ENCODE results near the gene MCAT.

DNA sequence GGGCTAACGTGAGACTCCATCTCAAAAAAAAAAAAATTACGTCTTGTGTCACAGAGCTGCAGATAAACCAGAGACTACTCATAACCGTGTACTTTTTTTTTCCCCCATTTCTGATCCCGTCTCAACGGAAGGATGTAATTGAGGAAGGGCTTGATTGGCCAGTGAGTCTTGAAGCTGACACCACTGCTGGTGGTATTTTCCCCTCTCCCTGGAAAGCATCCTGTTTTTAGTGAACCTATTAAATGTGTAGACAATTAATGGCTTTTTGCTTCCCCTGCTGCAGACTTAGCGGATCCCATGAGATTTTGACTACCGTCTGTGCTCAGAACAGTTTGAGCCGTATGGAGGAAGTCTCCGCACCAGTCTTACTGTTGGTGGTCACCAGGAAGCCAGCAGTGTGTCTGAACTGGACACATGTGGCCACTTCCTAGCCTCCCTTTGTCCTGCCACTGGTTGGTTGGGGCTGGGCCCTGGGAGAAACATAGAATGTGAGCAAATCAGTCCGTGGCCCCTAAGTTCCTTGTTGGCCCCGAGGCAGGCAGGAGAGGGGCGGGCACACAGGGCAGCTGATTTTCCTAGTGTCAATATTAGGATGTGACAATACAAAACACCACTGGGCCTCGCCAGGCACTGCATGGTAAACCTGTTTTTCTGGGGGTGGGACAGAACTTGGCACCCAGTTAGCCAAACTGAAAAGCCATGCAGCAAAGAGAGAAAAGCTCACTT, 29.5 kb downstream of the MCAT start:
- TF ChIP-seq, protein P1, sequence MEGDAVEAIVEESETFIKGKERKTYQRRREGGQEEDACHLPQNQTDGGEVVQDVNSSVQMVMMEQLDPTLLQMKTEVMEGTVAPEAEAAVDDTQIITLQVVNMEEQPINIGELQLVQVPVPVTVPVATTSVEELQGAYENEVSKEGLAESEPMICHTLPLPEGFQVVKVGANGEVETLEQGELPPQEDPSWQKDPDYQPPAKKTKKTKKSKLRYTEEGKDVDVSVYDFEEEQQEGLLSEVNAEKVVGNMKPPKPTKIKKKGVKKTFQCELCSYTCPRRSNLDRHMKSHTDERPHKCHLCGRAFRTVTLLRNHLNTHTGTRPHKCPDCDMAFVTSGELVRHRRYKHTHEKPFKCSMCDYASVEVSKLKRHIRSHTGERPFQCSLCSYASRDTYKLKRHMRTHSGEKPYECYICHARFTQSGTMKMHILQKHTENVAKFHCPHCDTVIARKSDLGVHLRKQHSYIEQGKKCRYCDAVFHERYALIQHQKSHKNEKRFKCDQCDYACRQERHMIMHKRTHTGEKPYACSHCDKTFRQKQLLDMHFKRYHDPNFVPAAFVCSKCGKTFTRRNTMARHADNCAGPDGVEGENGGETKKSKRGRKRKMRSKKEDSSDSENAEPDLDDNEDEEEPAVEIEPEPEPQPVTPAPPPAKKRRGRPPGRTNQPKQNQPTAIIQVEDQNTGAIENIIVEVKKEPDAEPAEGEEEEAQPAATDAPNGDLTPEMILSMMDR (IDR thresholded peaks at IDR 0.05), result no peak
- TF ChIP-seq, protein P2, sequence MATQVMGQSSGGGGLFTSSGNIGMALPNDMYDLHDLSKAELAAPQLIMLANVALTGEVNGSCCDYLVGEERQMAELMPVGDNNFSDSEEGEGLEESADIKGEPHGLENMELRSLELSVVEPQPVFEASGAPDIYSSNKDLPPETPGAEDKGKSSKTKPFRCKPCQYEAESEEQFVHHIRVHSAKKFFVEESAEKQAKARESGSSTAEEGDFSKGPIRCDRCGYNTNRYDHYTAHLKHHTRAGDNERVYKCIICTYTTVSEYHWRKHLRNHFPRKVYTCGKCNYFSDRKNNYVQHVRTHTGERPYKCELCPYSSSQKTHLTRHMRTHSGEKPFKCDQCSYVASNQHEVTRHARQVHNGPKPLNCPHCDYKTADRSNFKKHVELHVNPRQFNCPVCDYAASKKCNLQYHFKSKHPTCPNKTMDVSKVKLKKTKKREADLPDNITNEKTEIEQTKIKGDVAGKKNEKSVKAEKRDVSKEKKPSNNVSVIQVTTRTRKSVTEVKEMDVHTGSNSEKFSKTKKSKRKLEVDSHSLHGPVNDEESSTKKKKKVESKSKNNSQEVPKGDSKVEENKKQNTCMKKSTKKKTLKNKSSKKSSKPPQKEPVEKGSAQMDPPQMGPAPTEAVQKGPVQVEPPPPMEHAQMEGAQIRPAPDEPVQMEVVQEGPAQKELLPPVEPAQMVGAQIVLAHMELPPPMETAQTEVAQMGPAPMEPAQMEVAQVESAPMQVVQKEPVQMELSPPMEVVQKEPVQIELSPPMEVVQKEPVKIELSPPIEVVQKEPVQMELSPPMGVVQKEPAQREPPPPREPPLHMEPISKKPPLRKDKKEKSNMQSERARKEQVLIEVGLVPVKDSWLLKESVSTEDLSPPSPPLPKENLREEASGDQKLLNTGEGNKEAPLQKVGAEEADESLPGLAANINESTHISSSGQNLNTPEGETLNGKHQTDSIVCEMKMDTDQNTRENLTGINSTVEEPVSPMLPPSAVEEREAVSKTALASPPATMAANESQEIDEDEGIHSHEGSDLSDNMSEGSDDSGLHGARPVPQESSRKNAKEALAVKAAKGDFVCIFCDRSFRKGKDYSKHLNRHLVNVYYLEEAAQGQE (IDR thresholded peaks at IDR 0.05; ENCODE audit: insufficient read depth in 1 of 2, low read depth in 2 of 2, low read length in 1 of 2), result no peak
- TF ChIP-seq TCF7L2 (IDR thresholded peaks at IDR 0.05; ENCODE audit: low read depth, low read length) (no peak), POLR2AphosphoS5 (IDR thresholded peaks at IDR 0.05; ENCODE audit: low read depth, low read length) (no peak)
